ENCODE results near the gene PRDM16. TPM values are rescaled to one million over a fixed set of nuclear protein-coding genes. Genes with fewer than 3 reads are reported as not detected.

PRDM16 gene
- total RNA-seq, 4 donors from 2014 or later = 0.19 to 1.6 (median 0.36) TPM

DNA sequence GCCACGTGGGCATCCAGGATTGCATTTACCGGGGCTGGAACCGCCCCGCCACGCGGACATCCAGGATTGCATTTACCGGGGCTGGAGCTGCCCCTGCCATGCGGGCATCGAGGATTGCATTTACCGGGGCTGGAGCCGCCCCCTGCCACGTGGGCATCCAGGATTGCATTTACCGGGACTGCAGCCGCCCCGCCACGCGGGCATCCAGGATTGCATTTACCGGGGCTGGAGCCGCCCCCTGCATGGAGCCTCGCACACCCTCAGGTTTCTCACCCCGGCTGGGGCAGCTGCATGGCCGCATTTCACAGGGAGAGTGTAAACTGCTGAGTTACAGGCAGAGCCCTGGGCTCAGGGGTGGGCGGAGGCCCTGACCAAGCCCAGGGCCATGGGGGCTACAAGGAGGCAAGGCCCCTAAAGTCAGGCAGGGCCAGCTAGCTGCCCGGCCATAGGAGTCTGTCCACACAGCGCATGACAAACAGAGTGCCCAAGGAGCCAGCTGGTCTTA is 218.7 kb downstream of the PRDM16 start:
- no peak for DNase-seq (ENCODE audit: low spot score in 2 of 2)
- H3K9me3 ChIP-seq = no peaks in the 10 kb centered on the region
- H3K27ac ChIP-seq = no peak overlapping the region
- TF ChIP-seq EP300 (IDR thresholded peaks at IDR 0.05) = no peak
- 94% methylated on average over 7 of the region's 25 CpGs for WGBS
- H3K4me1 ChIP-seq = no peaks in the 10 kb centered on the region
- H3K4me3 ChIP-seq = no peak overlapping the region
- H3K27me3 ChIP-seq = peaks cover 82% of the 10 kb centered on the region
- no peaks in the 10 kb centered on the region for H3K36me3 ChIP-seq

DNA sequence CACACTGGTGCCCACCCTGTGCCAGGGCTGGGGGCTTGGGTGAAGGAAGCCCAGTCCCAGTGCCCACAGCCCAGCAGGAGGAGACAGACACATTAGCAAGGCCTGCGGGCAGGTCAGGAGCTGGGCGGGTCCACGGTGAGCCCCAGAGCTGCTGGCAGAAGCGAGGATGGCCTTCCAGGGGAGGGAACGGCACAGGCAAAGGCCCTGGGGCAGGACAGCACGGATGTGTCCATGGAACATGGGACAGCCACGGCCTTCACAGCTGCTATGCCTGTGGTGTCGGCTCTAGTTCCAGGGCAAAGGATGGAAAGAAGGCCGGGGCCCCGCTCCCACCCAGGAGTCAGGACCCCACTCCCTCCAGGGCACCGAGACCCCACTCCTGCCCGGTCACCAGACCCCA is 220.5 kb downstream of the PRDM16 start:
- WGBS = 84% methylated on average over 8 of the region's 12 CpGs
- H3K4me3 ChIP-seq = no peak overlapping the region
- no peaks in the 10 kb centered on the region for H3K9me3 ChIP-seq
- H3K27ac ChIP-seq = no peak overlapping the region
- DNase-seq (ENCODE audit: low spot score in 2 of 2) = no peak
- H3K36me3 ChIP-seq = no peaks in the 10 kb centered on the region
- peaks cover 82% of the 10 kb centered on the region for H3K27me3 ChIP-seq
- no peaks in the 10 kb centered on the region for H3K4me1 ChIP-seq
- no peak for TF ChIP-seq POLR2A (IDR thresholded peaks at IDR 0.05)
- no peak for TF ChIP-seq EP300 (IDR thresholded peaks at IDR 0.05)
- no peak for TF ChIP-seq POLR2AphosphoS5 (IDR thresholded peaks at IDR 0.05)
- TF ChIP-seq CTCF (IDR thresholded peaks at IDR 0.05) = no peak

DNA sequence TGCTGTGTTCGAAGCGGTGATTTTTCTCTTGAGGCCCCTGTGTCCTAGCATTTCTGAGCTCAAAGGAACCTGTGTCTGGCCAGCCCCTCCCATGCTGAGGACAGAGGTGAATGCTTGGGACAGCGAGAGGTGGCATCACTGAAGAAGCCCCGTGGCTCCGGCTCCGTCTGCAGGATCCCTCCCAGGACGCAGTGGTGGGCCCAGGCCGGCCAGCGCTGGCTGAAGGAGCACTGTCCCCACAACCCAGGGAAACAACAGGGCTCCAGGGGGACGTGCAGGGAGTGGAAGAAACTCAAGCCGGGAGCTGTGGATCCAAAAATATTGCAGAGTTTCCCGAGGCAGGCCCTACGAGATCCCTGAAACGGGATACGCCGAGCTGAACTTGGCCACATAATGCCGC is 221.4 kb downstream of the PRDM16 start:
- TF ChIP-seq POLR2AphosphoS5 (IDR thresholded peaks at IDR 0.05) (no peak), POLR2A (IDR thresholded peaks at IDR 0.05) (no peak), CTCF (IDR thresholded peaks at IDR 0.05) (no peak)
- H3K27me3 ChIP-seq = peaks cover 82% of the 10 kb centered on the region

GRCh38 chr1:3290915-3291314 is 221.9 kb downstream of the PRDM16 start:
- Histone ChIP-seq H3K4me3 (no peak overlapping the region), H3K9me3 (no peaks in the 10 kb centered on the region), H3K27me3 (peaks cover 82% of the 10 kb centered on the region), H3K36me3 (no peaks in the 10 kb centered on the region), H3K4me1 (no peaks in the 10 kb centered on the region), H3K27ac (no peak overlapping the region)
- WGBS = 80% methylated on average over 9 of the region's 15 CpGs
- no peak for DNase-seq (ENCODE audit: low spot score in 2 of 2)
- TF ChIP-seq POLR2A (IDR thresholded peaks at IDR 0.05) = no peak

More for the DNA sequence above, 221.4 kb downstream of the PRDM16 start:
- DNase-seq (ENCODE audit: low spot score in 2 of 2) = no peak
- Histone ChIP-seq H3K4me1 (no peaks in the 10 kb centered on the region), H3K9me3 (no peaks in the 10 kb centered on the region), H3K4me3 (no peak overlapping the region), H3K27ac (no peak overlapping the region), H3K36me3 (no peaks in the 10 kb centered on the region)
- 81% methylated on average over 16 of the region's 17 CpGs for WGBS

GRCh38 chr1:3292051-3292722 is 223.2 kb downstream of the PRDM16 start:
- H3K4me3 ChIP-seq = no peak overlapping the region
- H3K27ac ChIP-seq = no peak overlapping the region
- no peaks in the 10 kb centered on the region for H3K36me3 ChIP-seq
- WGBS = 65% methylated on average over 24 of the region's 33 CpGs
- no peak for DNase-seq (ENCODE audit: low spot score in 2 of 2)
- H3K9me3 ChIP-seq = no peaks in the 10 kb centered on the region
- no peaks in the 10 kb centered on the region for H3K4me1 ChIP-seq
- TF ChIP-seq POLR2A (IDR thresholded peaks at IDR 0.05) (no peak), EP300 (IDR thresholded peaks at IDR 0.05) (no peak), CTCF (IDR thresholded peaks at IDR 0.05) (no peak), POLR2AphosphoS5 (IDR thresholded peaks at IDR 0.05) (no peak)
- peaks cover 86% of the 10 kb centered on the region for H3K27me3 ChIP-seq

GRCh38 chr1:3292868-3293562 is 224.0 kb downstream of the PRDM16 start:
- no peak for DNase-seq (ENCODE audit: low spot score in 2 of 2)
- Histone ChIP-seq H3K4me1 (no peaks in the 10 kb centered on the region), H3K27ac (no peak overlapping the region), H3K27me3 (peaks cover 89% of the 10 kb centered on the region), H3K36me3 (no peaks in the 10 kb centered on the region), H3K9me3 (no peaks in the 10 kb centered on the region), H3K4me3 (no peak overlapping the region)
- TF ChIP-seq POLR2AphosphoS5 (IDR thresholded peaks at IDR 0.05) (no peak), EP300 (IDR thresholded peaks at IDR 0.05) (no peak), CTCF (IDR thresholded peaks at IDR 0.05) (no peak), POLR2A (IDR thresholded peaks at IDR 0.05) (no peak)
- WGBS = 71% methylated on average over 22 of the region's 26 CpGs
